DND-41 (cell line): Measurements from ENCODE around the gene JOSD2.

Experiments used
- CTCF ChIP-seq: IDR thresholded peaks from 2 replicates; pipeline ENCODE4 v1.5.1; 2012; ENCODE audit warnings: borderline replicate concordance, low read length, moderate library complexity, mild to moderate bottlenecking; ENCODE audit not compliant: poor library complexity, severe bottlenecking; ENCODE audit errors: extremely low read depth
- EZH2 ChIP-seq: IDR thresholded peaks from 3 replicates; pipeline ENCODE4 v1.6.1; 2012; ENCODE audit warnings: borderline replicate concordance, low read depth, mild to moderate bottlenecking, moderate library complexity, low read length, inconsistent platforms; ENCODE audit not compliant: severe bottlenecking

- TF ChIP-seq CTCF = no peak
- no peak for TF ChIP-seq EZH2
Observed at GRCh38 chr19:50475101-50475568, 35.9 kb downstream of the JOSD2 start.
